K562 (cell line): ENCODE results near the gene IKBKE. TPM values are rescaled to one million over a fixed set of nuclear protein-coding genes. Genes with fewer than 3 reads are reported as not detected.

Source experiments
- ATF1 ChIP-seq, 2 experiments: fragments of 450-650 bp in 1 of 2; IDR thresholded peaks; 2 replicates each; pipeline ENCODE4 v1.6.1; 2016; ENCODE audit warnings: missing compliant biosample characterization in 1 of 2, missing genetic modification characterization in 1 of 2
- EGR1 ChIP-seq: fragments of 450-650 bp; conservative IDR thresholded peaks from 2 replicates; pipeline ENCODE4 v1.6.1; 2017; ENCODE audit warnings: mild to moderate bottlenecking
- FOS ChIP-seq: IDR thresholded peaks from 3 replicates; pipeline ENCODE4 v1.6.1; 2011; ENCODE audit not compliant: insufficient read length; ENCODE audit errors: extremely low read depth
- ID3 ChIP-seq, 2 experiments: fragments of 250-450 bp in 1 of 2; fragments of 450-650 bp in 1 of 2; sonication (Bioruptor Pico) in 1 of 2; IDR thresholded peaks; 2 replicates each; pipeline versions ENCODE4 v1.6.1 to v1.8.0; 2016 to 2021; ENCODE audit warnings: mild to moderate bottlenecking in 2 of 2, moderate library complexity in 2 of 2, missing compliant biosample characterization in 1 of 2, missing genetic modification characterization in 1 of 2
- LCOR ChIP-seq: sonication (generic); formaldehyde crosslinking; IDR thresholded peaks from 2 replicates; pipeline ENCODE4 v1.8.0; 2022; ENCODE audit warnings: mild to moderate bottlenecking, missing genetic modification reagents
- NFIC ChIP-seq: fragments of 450-650 bp; IDR thresholded peaks from 2 replicates; pipeline ENCODE4 v1.6.1; 2017; ENCODE audit warnings: mild to moderate bottlenecking, inconsistent platforms
- NRF1 ChIP-seq, 2 experiments: fragments of 450-650 bp; IDR thresholded peaks in 1 of 2; conservative IDR thresholded peaks in 1 of 2; 2 replicates each; pipeline ENCODE4 v1.6.1; 2014; ENCODE audit warnings: mild to moderate bottlenecking in 2 of 2
- TBL1XR1 ChIP-seq, 2 experiments: IDR thresholded peaks; 2 replicates each; pipeline ENCODE4 v1.6.1; 2012; ENCODE audit warnings: improper control_type of control experiment in 2 of 2, low read length in 2 of 2, mild to moderate bottlenecking in 1 of 2
- TEAD2 ChIP-seq: fragments of 450-650 bp; IDR thresholded peaks from 2 replicates; pipeline ENCODE4 v1.6.1; 2016; ENCODE audit warnings: missing genetic modification characterization, control low read depth, missing compliant biosample characterization
- USF2 ChIP-seq: sonication (generic); formaldehyde crosslinking; IDR thresholded peaks from 2 replicates; pipeline ENCODE4 v1.5.0; 2020; ENCODE audit warnings: missing genetic modification reagents
- ZNF12 ChIP-seq: sonication (generic); formaldehyde crosslinking; IDR thresholded peaks from 2 replicates; pipeline ENCODE4 v1.4.0; 2020; ENCODE audit warnings: mild to moderate bottlenecking, missing genetic modification reagents
- ZNF347 ChIP-seq: fragments of 450-650 bp; formaldehyde crosslinking; IDR thresholded peaks from 2 replicates; pipeline ENCODE4 v1.4.0; 2020; ENCODE audit warnings: low read depth, mild to moderate bottlenecking, moderate library complexity
- ZNF445 ChIP-seq: fragments of 250-450 bp; sonication (Bioruptor Pico); IDR thresholded peaks from 2 replicates; pipeline ENCODE4 v1.4.0; 2020; ENCODE audit warnings: low read depth, mild to moderate bottlenecking, moderate library complexity
- ZNF583 ChIP-seq: fragments of 250-450 bp; sonication (Bioruptor Pico); IDR thresholded peaks from 2 replicates; pipeline ENCODE4 v1.4.0; 2020
- ZNF584 ChIP-seq: fragments of 200-800 bp; sonication (Bioruptor generic); IDR thresholded peaks from 2 replicates; pipeline ENCODE4 v1.6.1; 2016; ENCODE audit warnings: low read depth, mild to moderate bottlenecking, missing genetic modification characterization, missing compliant biosample characterization
- ZNF586 ChIP-seq: fragments of 450-650 bp; formaldehyde crosslinking; conservative IDR thresholded peaks from 2 replicates; pipeline ENCODE4 v1.4.0; 2020; ENCODE audit warnings: mild to moderate bottlenecking, moderate library complexity
- polyA plus RNA-seq, 8 experiments: library from polyadenylated mRNA; depleted of rRNA in 4 of 8; stranded (reverse) in 5 of 8; unstranded in 3 of 8; fragments of >200 nt; fragmentation: Nextera tagmentation in 2 of 8; fragmentation: Illumina TruSeq in 1 of 8; extraction: Ambion mirVana in 2 of 8; extraction: Trizol in 1 of 8; gene quantifications; 2 replicates each; pipeline versions ENCODE4 v1.2.1 to v1.2.3, GENCODE V29; 2011 to 2014; ENCODE audit warnings: inconsistent platforms in 1 of 8, missing spikeins in 1 of 8
- total RNA-seq, 7 experiments: library from RNA; depleted of rRNA in 6 of 7; stranded (reverse); fragments of >200 nt in 6 of 7; fragmentation: Illumina TruSeq in 2 of 7; extraction: Trizol in 2 of 7; gene quantifications; 2 replicates each; pipeline versions ENCODE4 v1.2.1 to v1.2.3, GENCODE V29; 2011 to 2021; ENCODE audit warnings: low replicate concordance in 1 of 7
- TF ChIP-seq, protein P1 (sequence below), 3 experiments: fragments of 200-800 bp in 1 of 3; fragments of 250-450 bp in 1 of 3; fragments of 450-650 bp in 1 of 3; sonication (Bioruptor Pico) in 1 of 3; sonication (Bioruptor generic) in 1 of 3; formaldehyde crosslinking in 1 of 3; IDR thresholded peaks; 2 replicates each; pipeline versions ENCODE4 v1.6.1 to v1.8.0; 2016 to 2022; ENCODE audit warnings: mild to moderate bottlenecking in 2 of 3, missing genetic modification characterization in 2 of 3, missing compliant biosample characterization in 1 of 3, moderate library complexity in 1 of 3
- TF ChIP-seq, protein P2 (sequence below): fragments of 450-650 bp; IDR thresholded peaks from 2 replicates; pipeline ENCODE4 v1.6.1; 2018; ENCODE audit not compliant: partially characterized antibody

Gene IKBKE
- total and polyA plus RNA-seq, 9 of the 15 experiments (the other 6 are each of a cell fraction or from before 2014, with no cell fraction given): 2.3 to 9.0 (median 4.8) TPM

GRCh38 chr1:206503591-206504362 is 33.5 kb downstream of the IKBKE start (continued):
- TF ChIP-seq ZNF586 (CRISPR knock-in tag) (no peak), NFIC (peak; percentile 85), ATF1 (CRISPR knock-in tag; IDR thresholded peaks at IDR 0.05) (no peak), ATF1 (tag; IDR thresholded peaks at IDR 0.05) (peak; percentile 41; the same call in 1 of the 2 replicates), ZNF584 (peak; percentile 66; the same call in 1 of the 2 replicates), ZNF583 (CRISPR knock-in tag) (no peak), LCOR (CRISPR knock-in tag) (0 out of 2 replicates have a peak, but pooled peaks have one; percentile 65), TBL1XR1 (IDR thresholded peaks at IDR 0.05; ENCODE audit: low read length in 2 of 2) (peak in 1 of 2 experiments; percentile 30; a peak in 1 of 4 replicates), ID3 (CRISPR knock-in tag; IDR thresholded peaks at IDR 0.05) (no peak), ID3 (tag; IDR thresholded peaks at IDR 0.05) (0 out of 2 replicates have a peak, but pooled peaks have one; percentile 43), ZNF445 (0 out of 2 replicates have a peak, but pooled peaks have one; percentile 15), NRF1 (conservative IDR thresholded peaks at IDR 0.05 in 1 of 2, IDR thresholded peaks at IDR 0.05 in 1 of 2) (peak; percentile 44; a peak in 2 of 4 replicates), EGR1 (peak; percentile 90), USF2 (CRISPR knock-in tag) (peak; percentile 78), ZNF347 (CRISPR knock-in tag) (no peak), TEAD2 (tag) (no peak), FOS (peak; percentile 25), ZNF12 (CRISPR knock-in tag) (peak; percentile 98)
- TF ChIP-seq, protein P1, sequence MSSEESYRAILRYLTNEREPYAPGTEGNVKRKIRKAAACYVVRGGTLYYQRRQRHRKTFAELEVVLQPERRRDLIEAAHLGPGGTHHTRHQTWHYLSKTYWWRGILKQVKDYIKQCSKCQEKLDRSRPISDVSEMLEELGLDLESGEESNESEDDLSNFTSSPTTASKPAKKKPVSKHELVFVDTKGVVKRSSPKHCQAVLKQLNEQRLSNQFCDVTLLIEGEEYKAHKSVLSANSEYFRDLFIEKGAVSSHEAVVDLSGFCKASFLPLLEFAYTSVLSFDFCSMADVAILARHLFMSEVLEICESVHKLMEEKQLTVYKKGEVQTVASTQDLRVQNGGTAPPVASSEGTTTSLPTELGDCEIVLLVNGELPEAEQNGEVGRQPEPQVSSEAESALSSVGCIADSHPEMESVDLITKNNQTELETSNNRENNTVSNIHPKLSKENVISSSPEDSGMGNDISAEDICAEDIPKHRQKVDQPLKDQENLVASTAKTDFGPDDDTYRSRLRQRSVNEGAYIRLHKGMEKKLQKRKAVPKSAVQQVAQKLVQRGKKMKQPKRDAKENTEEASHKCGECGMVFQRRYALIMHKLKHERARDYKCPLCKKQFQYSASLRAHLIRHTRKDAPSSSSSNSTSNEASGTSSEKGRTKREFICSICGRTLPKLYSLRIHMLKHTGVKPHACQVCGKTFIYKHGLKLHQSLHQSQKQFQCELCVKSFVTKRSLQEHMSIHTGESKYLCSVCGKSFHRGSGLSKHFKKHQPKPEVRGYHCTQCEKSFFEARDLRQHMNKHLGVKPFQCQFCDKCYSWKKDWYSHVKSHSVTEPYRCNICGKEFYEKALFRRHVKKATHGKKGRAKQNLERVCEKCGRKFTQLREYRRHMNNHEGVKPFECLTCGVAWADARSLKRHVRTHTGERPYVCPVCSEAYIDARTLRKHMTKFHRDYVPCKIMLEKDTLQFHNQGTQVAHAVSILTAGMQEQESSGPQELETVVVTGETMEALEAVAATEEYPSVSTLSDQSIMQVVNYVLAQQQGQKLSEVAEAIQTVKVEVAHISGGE (CRISPR knock-in tag; IDR thresholded peaks at IDR 0.05): peak in 1 of 3 experiments; percentile 67; a peak in 2 of 6 replicates
- TF ChIP-seq, protein P2, sequence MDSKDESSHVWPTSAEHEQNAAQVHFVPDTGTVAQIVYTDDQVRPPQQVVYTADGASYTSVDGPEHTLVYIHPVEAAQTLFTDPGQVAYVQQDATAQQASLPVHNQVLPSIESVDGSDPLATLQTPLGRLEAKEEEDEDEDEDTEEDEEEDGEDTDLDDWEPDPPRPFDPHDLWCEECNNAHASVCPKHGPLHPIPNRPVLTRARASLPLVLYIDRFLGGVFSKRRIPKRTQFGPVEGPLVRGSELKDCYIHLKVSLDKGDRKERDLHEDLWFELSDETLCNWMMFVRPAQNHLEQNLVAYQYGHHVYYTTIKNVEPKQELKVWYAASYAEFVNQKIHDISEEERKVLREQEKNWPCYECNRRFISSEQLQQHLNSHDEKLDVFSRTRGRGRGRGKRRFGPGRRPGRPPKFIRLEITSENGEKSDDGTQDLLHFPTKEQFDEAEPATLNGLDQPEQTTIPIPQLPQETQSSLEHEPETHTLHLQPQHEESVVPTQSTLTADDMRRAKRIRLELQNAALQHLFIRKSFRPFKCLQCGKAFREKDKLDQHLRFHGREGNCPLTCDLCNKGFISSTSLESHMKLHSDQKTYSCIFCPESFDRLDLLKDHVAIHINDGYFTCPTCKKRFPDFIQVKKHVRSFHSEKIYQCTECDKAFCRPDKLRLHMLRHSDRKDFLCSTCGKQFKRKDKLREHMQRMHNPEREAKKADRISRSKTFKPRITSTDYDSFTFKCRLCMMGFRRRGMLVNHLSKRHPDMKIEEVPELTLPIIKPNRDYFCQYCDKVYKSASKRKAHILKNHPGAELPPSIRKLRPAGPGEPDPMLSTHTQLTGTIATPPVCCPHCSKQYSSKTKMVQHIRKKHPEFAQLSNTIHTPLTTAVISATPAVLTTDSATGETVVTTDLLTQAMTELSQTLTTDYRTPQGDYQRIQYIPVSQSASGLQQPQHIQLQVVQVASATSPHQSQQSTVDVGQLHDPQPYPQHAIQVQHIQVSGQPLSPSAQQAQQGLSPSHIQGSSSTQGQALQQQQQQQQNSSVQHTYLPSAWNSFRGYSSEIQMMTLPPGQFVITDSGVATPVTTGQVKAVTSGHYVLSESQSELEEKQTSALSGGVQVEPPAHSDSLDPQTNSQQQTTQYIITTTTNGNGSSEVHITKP: peak; percentile 59
